ENCODE data around the gene CES2.

The CES2 gene

DNA sequence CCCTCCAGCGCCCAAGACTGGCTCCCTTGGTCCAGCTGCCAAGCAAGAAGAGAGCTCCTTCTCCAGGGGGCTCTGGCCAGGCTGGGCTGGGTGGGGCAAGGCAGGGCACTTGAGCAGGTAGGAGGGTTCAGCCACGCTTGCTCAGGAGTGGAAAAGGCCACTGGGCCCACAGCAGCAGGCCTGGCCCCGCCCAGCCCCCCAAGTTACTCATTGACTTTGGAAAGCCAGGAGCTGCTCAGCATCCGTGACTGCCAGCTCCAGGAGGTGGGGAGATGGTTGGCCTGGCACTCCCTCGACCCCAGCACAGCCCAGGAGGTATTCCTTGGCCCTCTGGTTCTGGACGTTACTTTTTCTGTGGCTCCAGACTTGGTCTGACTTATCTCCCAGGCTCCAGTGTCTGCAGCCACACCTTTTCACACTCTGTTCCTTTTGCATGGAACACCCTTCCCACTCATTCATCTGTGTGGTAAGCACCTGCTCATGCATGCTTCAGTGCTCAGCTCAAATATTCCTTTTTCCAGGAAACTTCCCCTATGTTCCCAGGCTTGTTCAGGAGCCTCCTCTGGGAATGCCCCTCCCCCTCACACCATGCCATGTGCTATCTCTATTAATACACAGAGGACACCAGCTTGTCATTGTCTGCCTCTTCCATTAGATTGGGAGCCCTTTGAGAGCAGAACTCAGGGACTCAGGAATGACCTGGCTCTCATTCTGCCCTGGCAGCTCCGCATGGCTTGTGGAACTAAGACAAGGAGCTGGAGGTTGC is 16.3 kb upstream of the CES2 start, which contains the start of gene CDH16:
Gene CDH16 (minus strand): TSS at position 83 of the 766 bp plus-strand sequence. CDS start 820 bp downstream, outside the sequence.
- DNase-seq: peak in 1 of 56 donors; percentile 13

DNA sequence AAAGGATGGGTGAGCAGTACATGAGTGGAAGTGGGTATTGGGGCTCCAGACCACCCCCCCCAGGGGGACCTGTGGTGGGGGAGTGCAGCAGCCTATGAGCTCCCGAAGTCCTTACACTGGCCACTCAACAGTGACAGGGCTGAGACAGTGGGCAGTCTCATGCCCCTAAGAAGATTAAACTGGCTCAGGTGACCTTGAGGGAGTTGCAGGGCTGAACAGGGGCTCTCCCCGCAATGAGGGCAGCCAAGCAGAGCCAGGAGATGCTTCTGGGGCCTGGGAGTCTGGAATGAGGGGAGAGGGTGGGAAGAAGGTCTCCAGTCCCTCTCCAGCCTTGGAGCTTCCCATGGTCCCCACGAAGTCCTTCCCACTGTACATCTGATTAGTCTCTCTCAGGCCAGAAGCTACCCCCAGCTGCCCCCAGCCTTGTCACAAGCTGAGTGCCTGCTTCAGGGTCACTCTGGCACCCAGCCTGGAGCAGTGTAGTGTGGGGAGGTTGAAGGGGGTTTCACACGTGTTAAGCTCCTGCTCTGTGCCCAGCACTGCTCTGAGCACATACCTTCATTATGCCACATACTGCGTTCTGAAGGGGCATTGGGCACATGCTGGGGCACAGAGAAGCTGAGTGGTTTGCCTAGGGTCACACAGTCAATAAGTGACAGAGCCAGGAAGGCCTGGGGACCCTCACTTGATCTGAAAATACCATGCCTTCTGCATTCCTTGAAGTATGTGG is 15.6 kb upstream of the CES2 start:
- no peak for DNase-seq

DNA sequence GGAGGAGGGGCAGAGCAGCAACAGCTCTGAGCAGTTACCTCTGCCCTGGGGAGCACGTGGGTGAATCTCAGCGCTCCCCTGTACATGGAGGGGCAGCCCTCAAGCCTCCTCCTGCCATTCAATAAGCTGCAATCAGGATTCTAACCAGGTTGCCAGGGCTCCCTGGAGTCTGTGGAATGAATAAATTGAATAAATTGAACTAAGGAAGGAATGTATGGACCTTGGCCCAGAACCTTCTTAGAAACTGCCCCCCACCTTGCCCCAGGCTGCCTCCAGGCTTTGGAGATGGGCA is 15.1 kb upstream of the CES2 start:
- no peak for DNase-seq

DNA sequence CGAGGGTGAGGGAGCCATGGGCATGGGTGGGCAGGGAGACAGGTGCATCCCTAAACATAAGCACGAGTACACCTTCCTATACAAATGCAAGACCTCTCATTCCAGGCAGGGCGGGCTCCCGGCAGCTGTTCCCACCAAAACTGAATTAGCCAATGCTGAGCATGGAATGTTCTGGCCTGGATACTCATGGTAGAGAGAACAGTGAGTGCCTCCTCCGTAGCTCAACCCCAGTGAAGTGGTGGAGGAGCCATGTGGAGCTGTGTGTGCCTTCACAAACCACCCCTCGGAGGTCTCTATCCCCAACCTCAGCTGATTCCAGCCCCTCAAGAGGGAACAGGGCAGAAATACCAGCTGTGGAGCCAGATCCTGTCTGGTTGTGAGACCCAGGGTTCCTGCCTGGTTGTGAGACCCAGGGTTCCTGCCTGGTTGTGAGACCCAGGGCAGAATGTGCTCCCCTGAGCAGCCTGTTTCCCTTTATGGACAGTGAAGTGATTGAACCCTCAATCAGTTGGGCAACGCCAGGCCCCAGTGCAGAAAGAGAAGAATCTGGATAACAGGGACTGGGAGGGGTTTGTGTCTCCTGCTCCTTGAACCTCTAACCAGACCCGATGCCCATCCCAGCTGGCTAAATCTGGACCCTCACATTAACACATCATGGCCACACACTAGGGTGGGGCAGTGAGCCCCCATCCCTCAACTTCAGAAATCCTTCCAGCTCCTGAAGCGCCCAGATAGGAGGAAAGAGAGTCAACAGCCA is 14.2 kb upstream of the CES2 start:
- DNase-seq: no peak

DNA sequence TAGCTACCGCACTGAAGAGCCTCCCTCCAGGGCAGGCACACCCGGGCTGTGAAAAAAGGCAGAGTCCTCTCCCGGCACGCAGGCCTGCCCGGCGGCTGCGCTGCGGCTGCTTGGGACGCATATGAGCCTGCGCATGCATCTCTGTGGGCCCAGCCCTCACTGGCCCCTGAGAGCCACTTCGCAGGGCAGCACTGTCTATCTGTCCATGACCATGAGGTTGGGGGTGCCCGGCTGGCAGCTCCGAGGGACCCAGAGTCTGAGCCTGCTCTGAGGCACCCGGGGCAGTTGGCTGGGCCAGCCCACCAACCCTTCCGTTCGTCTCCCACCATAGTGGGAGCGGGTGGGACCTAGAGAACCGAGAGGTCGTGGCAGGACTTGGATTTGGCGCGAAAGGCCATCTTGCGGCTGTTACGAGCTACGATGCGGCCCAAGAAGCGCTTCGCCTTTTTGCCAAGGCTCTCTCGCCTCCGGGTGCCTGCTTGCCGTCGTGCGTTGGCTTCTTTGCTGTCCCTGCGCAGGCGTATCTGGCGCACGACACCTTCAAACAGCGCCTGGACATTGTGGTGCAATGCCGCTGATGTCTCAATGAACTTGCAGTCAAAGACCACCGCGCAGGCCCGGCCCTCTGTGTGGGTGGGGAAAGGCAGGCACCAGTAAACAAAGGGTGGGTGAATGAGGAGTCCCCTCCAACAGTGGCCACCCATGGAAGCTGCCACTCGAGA is 13.4 kb upstream of the CES2 start:
- DNase-seq: no peak

DNA sequence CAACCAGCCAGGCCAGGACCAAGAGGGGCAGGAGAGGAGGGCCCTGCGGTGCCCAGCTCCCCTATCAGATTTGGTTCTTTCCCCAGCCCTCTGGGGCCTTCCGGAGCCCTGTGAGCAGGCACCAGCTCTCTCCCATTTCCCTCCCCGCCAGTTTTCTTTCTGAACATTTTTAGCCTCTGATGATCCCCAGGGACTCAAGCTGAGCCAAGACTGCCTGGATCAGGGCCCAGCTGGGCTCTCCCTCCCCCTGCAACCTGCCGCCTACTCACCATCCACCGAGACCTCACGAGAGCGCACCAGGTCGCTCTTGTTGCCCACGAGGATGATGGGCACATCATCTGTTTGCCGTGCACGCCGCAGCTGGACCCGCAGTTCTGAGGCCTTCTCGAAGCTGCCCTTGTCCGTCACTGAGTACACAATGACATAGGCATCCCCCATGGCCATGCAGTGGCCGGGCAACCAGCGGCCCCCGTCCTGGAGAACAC is 12.0 kb upstream of the CES2 start:
- peak in 2 of 56 donors; percentile 18 to 37 for DNase-seq

DNA sequence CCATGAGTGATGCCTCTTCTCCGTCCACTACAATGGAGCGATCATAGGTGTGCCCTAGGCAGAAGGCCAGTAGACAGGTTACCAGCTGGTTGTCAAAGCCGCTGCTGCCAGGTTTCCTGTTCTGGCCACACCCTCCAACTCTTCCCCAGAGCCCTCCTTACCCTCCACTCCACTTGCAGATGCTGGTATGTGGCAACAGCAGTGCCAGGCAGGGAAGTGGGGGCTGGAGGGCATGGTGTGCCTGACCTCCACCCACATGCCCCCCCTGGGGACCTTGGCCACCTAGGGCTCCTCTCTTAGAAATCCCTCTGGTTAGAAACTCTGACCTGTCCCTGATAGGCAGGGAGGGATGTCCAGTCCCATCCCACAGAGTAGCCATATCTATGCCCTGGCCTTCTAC is 11.4 kb upstream of the CES2 start:
- DNase-seq: no peak

DNA sequence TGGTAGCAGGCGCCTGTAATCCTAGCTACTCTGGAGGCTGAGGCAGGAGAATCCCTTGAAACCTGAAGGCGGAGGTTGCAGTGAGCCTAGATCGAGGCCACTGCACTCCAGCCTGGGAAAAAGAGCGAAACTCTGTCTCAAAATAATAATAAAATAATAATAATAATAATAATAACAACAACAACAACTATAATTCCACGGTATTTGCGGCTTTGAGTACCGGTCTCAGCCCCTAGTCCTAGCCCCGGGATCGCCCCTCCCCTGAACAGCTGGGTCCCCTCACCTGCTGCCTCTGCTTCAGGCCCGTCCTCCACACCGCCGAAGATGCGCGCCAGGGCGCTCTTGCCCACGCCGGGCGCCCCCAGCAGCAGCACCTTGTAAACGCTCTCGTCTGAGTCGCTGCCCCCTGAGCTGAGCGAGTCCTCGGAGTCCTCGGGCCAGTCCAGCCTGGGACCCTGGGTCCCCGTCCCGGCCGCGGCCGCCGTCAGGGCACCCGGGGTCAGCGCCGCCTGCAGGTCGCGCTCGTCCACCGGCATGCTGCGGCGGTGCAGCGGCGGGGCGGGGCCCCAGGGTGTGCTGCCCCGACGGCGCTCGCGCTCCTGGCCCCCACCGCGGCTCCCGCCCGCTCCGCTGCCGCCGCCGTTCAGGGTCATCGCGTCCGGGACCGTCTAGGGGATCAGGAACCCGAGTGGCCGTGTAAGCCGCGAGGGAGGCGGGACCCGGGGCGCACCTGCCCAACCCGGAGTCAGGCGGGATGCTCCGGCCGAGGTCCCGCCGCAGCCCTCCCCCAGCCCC is 10.6 kb upstream of the CES2 start:
- peak in 2 of 56 donors; percentile 15 to 65 for DNase-seq

DNA sequence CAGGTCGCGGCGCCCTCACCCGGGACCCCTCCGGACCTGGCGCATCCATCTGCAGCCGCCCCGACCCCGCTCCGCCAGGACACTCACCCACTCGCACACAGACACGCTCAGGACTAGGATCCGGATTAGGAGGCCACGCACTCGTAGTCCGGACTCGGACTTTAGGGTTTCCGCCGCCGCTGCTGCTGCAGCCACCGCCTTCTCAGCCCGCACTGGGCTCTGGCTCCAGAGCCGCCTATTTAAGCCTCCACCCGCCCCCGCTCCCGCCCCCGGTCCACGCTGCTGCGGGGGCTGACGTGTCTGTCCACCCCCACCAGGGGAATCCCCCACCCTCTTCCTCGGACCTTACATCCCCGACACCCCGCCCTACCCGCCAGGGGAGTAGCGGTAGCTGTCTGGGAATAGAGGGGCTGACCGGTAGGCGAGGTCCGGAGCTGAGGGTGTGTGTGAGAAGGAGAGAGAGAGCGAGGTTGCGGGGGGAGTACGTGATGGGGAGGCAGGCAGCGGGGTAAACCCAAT is 9.9 kb upstream of the CES2 start, which contains the start of gene RRAD:
Gene RRAD (minus strand): TSS at position 214 of the 519 bp plus-strand sequence. CDS start 356 bp downstream, outside the sequence.
- DNase-seq: peak in 6 of 56 donors; percentile 10 to 65 (median 36)

DNA sequence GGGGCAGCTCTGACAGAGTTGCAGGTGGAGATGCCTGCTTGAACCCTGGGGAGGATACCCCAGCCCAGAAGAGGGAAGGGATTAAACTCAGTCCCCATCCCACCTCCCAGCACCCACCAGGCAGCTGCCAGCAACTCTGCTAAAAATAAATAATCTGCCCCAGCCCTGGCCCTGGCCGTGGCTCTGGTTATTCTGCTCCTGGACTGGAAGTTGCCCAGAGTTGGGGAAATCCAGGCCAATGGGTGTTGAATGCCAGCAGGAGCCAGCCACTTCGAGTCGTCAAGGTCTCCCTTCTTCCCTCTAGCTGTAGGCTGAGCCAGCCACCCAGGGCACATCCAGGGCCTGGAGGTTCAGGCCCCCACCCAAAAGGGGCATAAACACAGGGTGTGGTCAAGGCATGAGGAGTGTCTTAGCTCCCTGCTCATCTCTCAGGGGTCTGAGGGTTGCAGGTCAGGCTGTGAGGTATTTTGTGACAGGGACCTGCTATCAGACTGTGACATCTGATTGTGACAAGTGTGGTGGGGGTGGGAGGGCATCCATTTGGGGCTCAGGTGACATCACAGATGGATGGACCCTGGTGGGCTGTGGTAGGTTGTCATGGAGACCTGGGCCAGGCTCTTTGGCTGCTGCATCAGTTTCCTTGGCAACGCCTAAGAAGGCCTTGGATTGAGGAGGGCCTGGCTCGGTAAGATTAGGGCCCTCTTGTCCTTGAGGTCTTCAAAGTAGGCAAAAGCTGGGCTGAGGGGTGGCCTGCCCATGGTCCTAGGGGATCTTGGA is 9.0 kb upstream of the CES2 start:
- DNase-seq: peak in 27 of 56 donors; percentile 10 to 71 (median 33)

DNA sequence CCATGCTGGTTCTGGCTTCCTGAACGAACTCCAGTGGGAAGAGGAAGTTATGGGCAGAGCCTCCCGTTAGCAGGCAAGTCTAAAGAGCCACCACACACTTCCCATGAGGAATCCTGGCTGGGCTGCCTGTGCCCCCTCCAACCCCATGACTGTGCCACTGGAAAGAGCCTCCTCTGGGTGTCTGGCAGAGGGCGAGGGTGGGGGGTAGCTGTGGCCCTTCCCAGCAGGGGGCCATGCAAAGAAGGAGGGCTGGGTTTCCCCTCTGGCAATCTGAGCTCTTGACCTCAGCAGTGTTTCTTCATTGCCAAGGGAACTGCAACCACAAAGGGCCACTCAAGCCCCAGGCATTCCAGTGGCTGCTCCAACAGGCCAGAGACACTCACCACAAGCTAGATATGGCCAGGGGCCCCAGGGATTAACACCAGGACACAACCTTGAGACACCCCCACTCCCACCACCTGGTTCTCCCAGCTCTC is 8.3 kb upstream of the CES2 start:
- no peak for DNase-seq

DNA sequence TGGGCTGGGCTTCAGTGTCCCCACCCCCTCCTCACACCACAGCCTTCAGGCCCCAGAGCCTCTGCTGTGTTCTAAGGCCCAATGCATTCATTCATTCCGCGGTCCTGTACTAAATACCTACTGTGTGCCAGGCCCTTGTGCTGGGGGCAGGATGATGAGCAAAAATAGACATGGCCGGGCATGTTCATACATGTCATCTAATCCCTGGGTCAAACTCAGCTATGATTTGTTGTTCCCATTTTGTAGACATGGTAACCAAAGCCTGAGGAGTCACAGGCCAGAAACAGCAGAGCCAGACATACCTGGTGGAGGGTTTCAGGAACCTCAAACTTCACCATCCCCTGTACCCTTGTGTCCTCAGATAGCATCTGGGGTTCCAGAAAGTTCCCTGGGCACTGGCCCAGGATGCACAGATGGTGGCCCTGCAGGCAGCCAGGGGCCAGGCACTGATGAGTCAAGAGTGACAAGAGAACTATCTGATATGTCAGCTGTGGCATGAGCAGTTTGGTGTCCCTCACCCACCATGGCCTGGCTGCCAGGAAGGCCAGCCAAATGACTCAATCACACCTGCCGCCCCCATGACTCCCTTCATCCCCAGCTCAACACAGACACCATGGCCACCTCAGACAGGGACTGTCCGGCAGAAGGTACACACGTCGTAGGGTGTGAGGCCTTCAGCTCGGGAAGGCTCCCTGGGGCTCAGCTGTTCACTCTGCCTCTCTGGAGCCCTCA is 7.2 kb upstream of the CES2 start:
- DNase-seq: peak in 3 of 56 donors; percentile 32 to 36 (median 35)

DNA sequence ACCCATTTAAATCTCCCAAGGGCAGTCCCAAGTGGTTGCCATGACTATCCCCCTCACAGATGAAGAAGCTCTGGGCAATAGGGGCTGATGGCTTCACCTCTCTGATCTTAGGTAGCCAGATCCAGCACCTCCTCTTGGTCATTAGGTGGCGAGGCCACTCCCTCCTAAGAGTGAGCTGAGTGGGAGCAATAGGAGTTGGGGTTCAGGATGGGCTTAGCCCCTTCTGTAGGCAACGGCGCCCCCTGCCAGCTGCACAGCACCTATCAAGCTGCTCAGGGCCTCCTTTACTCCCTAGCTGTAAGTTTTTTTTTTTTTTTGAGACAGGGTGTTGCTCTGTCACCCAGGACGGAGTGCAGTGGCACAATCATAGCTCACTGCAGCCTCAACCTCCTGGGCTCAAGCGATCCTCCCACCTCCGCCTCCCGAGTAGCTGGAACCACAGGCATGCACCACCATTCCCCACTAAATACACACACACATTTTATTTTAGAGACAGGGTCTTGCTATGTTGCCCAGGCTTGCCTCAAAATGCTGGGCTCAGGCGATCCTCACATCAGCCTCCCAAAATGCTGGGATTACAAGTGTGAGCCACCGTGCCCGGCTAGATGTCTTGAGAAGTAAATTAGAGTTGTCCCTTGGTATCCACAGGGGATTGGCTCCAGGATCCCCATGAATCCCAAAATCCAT is 6.5 kb upstream of the CES2 start:
- peak in 2 of 56 donors; percentile 13 to 42 for DNase-seq

DNA sequence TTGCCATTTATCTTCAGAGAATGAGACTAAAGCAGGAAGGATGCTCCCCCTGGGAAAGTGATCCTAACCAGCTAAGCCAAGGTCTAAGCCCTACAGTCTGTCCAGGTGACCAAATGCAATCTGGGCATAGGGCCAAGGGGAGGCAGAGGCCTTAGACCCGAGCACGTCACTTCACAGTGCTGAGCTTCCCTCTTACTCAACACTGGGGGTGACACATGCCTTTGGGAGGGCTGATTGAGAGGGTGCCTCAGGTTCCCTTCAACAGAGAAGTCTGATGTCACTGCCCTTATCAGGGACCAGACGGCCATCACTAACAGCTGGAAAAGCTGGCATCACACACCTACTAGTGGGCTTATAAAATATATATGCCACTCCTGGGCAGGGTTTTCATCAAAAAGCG is 5.1 kb upstream of the CES2 start:
- DNase-seq: no peak

DNA sequence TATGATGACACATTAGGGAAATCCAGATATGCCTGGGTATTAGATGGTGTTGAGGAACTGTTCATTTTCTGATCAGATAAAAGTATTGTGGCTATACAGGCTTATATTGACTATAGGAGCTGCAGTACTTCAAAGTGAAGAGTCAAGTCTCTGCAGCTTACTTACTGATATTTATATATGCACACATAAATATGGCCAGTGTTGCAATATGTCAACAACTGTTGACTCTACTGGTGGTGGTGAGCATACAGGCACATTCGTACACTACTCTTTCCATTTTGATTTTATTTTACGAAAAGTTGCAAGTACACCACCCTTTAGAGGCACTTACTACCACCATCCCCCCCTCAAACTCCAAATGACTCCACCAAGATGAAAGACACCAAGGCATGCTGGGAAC is 3.7 kb upstream of the CES2 start:
- no peak for DNase-seq

DNA sequence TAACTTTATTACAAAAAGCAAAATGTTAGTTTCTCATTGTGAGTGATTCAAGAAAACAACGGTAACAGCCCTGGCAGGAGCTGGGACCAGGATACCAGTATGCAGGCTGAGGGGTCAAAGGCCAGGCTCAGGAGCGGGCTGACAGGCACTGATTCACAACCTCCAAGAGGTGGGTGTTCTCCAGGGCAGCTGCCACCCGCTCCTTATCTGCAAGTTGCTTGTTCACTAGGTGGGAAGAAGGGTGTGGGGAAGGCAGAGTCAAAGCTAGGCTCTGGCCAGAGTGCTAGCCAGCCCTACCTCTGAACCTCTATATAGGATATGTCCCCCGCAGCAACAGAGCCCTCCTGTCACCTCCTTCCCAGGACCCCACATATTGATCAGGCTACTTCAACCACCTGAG is 3.2 kb upstream of the CES2 start:
- no peak for DNase-seq

DNA sequence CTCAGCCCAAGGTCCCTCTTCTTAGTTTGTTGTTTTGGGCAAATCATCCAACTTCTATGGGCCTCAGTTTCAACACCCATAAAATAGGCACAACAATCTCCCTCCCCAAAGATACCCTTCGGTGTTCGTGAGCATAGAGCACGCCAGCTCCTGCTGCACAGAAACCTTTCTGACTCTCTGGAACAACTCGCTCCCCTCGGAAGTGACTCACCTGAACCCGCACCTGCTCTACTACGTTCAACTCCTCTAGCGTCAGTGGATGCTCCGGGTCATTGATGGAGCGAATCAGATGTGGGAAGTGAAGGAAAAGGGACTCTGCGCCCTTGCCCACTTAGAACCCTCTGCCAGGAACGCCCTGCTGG is 1.6 kb upstream of the CES2 start:
- DNase-seq: no peak
